GM06990 (cell line): ENCODE measurements around the gene SLCO4A1.
A peak's percentile ranks its signal among the peaks of the same experiment; 100 is the strongest.

Source experiments
- DNase-seq: peaks from one replicate; pipeline ENCODE4 v3.0.0-alpha.2; 2011; ENCODE audit not compliant: insufficient read length; ENCODE audit errors: extremely low read depth
- H3K27me3 ChIP-seq: replicated peaks from 2 replicates; pipeline ENCODE4 v1.6.0; 2011; ENCODE audit warnings: low read length; ENCODE audit not compliant: control insufficient read depth, insufficient read depth
- H3K36me3 ChIP-seq: 2 replicates; pipeline ENCODE4 v1.5.1; 2011; ENCODE audit warnings: low read length; ENCODE audit not compliant: control insufficient read depth, insufficient read depth
- H3K4me3 ChIP-seq: replicated peaks from 2 replicates; pipeline ENCODE4 v1.5.1; 2011; ENCODE audit warnings: low read depth, mild to moderate bottlenecking, control low read depth, low read length
- CTCF ChIP-seq: IDR thresholded peaks from 2 replicates; pipeline ENCODE4 v1.5.1; 2011; ENCODE audit warnings: low read length, control low read depth, mild to moderate bottlenecking, inconsistent platforms; ENCODE audit not compliant: insufficient read depth, poor library complexity, severe bottlenecking

Gene SLCO4A1

GRCh38 chr20:62596486-62596885 is 45.8 kb upstream of the SLCO4A1 start:
- Histone ChIP-seq H3K27me3 (no peaks in the 10 kb centered on the region; the same call in 1 of the 2 replicates), H3K36me3 (no peaks in the 10 kb centered on the region), H3K4me3 (no peak overlapping the region)
- TF ChIP-seq CTCF = no peak
- no peak for DNase-seq

GRCh38 chr20:62596921-62597320 is 45.4 kb upstream of the SLCO4A1 start:
- Histone ChIP-seq H3K27me3 (no peaks in the 10 kb centered on the region; the same call in 1 of the 2 replicates), H3K36me3 (no peaks in the 10 kb centered on the region), H3K4me3 (no peak overlapping the region)
- no peak for DNase-seq
- no peak for TF ChIP-seq CTCF

GRCh38 chr20:62597416-62598115 is 44.7 kb upstream of the SLCO4A1 start:
- no peaks in the 10 kb centered on the region; the same call in 1 of the 2 replicates for H3K27me3 ChIP-seq
- DNase-seq = no peak
- TF ChIP-seq CTCF = no peak
- no peak overlapping the region for H3K4me3 ChIP-seq
- no peaks in the 10 kb centered on the region for H3K36me3 ChIP-seq

GRCh38 chr20:62598761-62599194 is 43.5 kb upstream of the SLCO4A1 start:
- Histone ChIP-seq H3K36me3 (no peaks in the 10 kb centered on the region), H3K27me3 (no peaks in the 10 kb centered on the region; the same call in 1 of the 2 replicates), H3K4me3 (no peak overlapping the region)
- peak; percentile 67 for DNase-seq
- no peak for TF ChIP-seq CTCF

- TF ChIP-seq CTCF = no peak
- no peaks in the 10 kb centered on the region; the same call in 1 of the 2 replicates for H3K27me3 ChIP-seq
- no peak for DNase-seq
- H3K36me3 ChIP-seq = no peaks in the 10 kb centered on the region
- H3K4me3 ChIP-seq = no peak overlapping the region
Observed at GRCh38 chr20:62599216-62600110, 42.8 kb upstream of the SLCO4A1 start.
